K562 (cell line): ENCODE results near the gene HES5. TPM values are rescaled to one million over a fixed set of nuclear protein-coding genes. Genes with fewer than 3 reads are reported as not detected.

Source experiments
- CXXC5 ChIP-seq: fragments of 250-450 bp; sonication (Bioruptor Pico); IDR thresholded peaks from 2 replicates; pipeline ENCODE4 v1.8.0; 2022; ENCODE audit warnings: inconsistent platforms, mild to moderate bottlenecking, moderate library complexity
- DDX20 ChIP-seq: fragments of 450-650 bp; IDR thresholded peaks from 2 replicates; pipeline ENCODE4 v1.6.1; 2016; ENCODE audit warnings: missing genetic modification characterization, low read depth, mild to moderate bottlenecking, missing compliant biosample characterization, moderate library complexity
- FOXJ2 ChIP-seq: fragments of 200-800 bp; sonication (Bioruptor generic); IDR thresholded peaks from 2 replicates; pipeline ENCODE4 v1.6.1; 2016; ENCODE audit warnings: missing genetic modification characterization, missing compliant biosample characterization
- PHF20 ChIP-seq: fragments of 450-650 bp; IDR thresholded peaks from 2 replicates; pipeline ENCODE4 v1.6.1; 2018; ENCODE audit not compliant: partially characterized antibody
- PML ChIP-seq: IDR thresholded peaks from 2 replicates; pipeline ENCODE4 v1.6.1; 2012; ENCODE audit warnings: low read length, inconsistent platforms
- REST ChIP-seq, 2 experiments: fragments of 450-650 bp; formaldehyde crosslinking in 1 of 2; IDR thresholded peaks; 2 replicates each; pipeline versions ENCODE4 v1.4.0 to v1.6.1; 2014 to 2020; ENCODE audit warnings: mild to moderate bottlenecking in 2 of 2, borderline replicate concordance in 1 of 2, low read depth in 1 of 2
- RFX1 ChIP-seq: fragments of 450-650 bp; IDR thresholded peaks from 2 replicates; pipeline ENCODE4 v1.6.1; 2016; ENCODE audit warnings: mild to moderate bottlenecking, moderate library complexity
- TFAP4 ChIP-seq: sonication (generic); formaldehyde crosslinking; IDR thresholded peaks from 2 replicates; pipeline ENCODE4 v1.8.0; 2022; ENCODE audit warnings: missing genetic modification reagents, mild to moderate bottlenecking, moderate library complexity, borderline replicate concordance
- ZBTB12 ChIP-seq: fragments of 250-450 bp; sonication (Bioruptor Pico); IDR thresholded peaks from 2 replicates; pipeline ENCODE4 v1.4.0; 2020
- ZNF354B ChIP-seq: fragments of 250-450 bp; sonication (Bioruptor Pico); IDR thresholded peaks from 2 replicates; pipeline ENCODE4 v1.4.0; 2020
- polyA plus RNA-seq, 8 experiments: library from polyadenylated mRNA; depleted of rRNA in 4 of 8; stranded (reverse) in 5 of 8; unstranded in 3 of 8; fragments of >200 nt; fragmentation: Nextera tagmentation in 2 of 8; fragmentation: Illumina TruSeq in 1 of 8; extraction: Ambion mirVana in 2 of 8; extraction: Trizol in 1 of 8; gene quantifications; 2 replicates each; pipeline versions ENCODE4 v1.2.1 to v1.2.3, GENCODE V29; 2011 to 2014; ENCODE audit warnings: inconsistent platforms in 1 of 8, missing spikeins in 1 of 8
- total RNA-seq, 7 experiments: library from RNA; depleted of rRNA in 6 of 7; stranded (reverse); fragments of >200 nt in 6 of 7; fragmentation: Illumina TruSeq in 2 of 7; extraction: Trizol in 2 of 7; gene quantifications; 2 replicates each; pipeline versions ENCODE4 v1.2.1 to v1.2.3, GENCODE V29; 2011 to 2021; ENCODE audit warnings: low replicate concordance in 1 of 7
- TF ChIP-seq, protein P1 (sequence below): IDR thresholded peaks from 2 replicates; pipeline ENCODE4 v1.6.1; 2012; ENCODE audit warnings: low read depth, low read length, improper control_type of control experiment, borderline replicate concordance
- TF ChIP-seq, protein P2 (sequence below): fragments of 250-450 bp; sonication (Bioruptor Pico); IDR thresholded peaks from 2 replicates; pipeline ENCODE4 v1.4.0; 2020; ENCODE audit warnings: mild to moderate bottlenecking

The HES5 gene
- total and polyA plus RNA-seq, 9 of the 15 experiments (the other 6 are each of a cell fraction or from before 2014, with no cell fraction given): not detected

DNA sequence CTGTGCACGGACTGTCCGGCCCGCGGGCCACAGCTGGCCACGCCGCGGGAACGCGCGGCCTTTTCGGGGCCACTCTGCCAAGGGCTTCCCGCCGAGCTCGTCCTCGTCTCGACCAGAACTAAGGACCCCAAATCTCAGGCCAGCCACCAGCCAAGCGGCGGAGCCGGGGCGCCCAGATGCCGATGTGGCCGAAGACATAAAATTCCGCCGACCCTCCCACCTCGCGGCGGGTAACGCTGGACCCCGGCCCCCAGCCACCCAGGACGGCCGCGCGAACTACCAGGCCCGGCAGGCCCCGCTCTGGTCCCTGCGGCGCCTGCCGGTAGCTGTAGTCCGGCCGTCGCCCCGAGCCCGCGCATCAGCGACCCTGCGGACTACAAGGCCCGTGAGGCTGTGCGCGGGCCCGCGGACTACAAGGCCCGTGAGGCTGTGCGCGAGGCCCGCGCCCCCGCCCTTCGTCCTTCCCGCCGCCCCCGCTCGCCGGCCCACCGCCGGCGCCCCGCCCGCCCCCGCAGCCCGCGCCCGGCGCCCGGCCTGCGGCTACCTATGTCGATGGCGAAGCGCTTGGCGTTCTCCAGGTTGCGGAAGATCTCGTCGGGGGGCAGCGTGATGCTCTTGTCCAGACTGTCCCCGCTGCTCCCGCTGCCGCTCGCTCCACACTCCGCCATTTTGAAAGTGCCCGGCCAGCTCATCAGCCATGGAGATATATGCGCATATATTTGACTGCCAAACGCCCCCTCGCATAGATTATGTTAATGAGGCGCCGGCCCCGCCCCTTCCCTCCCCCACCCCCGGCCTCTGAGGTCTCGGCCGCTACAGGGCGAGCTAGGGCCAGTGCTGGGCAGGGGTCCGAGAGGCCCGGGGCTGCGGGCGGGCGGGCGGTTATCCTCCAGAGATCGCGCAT, 3.9 kb downstream of the HES5 start, which contains the start of gene PANK4 (continued):
- TF ChIP-seq REST (IDR thresholded peaks at IDR 0.05; ENCODE audit: borderline replicate concordance) (no peak), REST (CRISPR knock-in tag; IDR thresholded peaks at IDR 0.05; ENCODE audit: low read depth) (peak; percentile 74), CXXC5 (CRISPR knock-in tag) (peak; percentile 98), FOXJ2 (peak; percentile 95), TFAP4 (CRISPR knock-in tag) (peak; percentile 66; the same call in 1 of the 2 replicates), PHF20 (no peak), RFX1 (no peak), ZBTB12 (CRISPR knock-in tag) (peak; percentile 76), ZNF354B (CRISPR knock-in tag) (peak; percentile 81), DDX20 (tag) (no peak), PML (peak; percentile 42; the same call in 1 of the 2 replicates)
- TF ChIP-seq, protein P1, sequence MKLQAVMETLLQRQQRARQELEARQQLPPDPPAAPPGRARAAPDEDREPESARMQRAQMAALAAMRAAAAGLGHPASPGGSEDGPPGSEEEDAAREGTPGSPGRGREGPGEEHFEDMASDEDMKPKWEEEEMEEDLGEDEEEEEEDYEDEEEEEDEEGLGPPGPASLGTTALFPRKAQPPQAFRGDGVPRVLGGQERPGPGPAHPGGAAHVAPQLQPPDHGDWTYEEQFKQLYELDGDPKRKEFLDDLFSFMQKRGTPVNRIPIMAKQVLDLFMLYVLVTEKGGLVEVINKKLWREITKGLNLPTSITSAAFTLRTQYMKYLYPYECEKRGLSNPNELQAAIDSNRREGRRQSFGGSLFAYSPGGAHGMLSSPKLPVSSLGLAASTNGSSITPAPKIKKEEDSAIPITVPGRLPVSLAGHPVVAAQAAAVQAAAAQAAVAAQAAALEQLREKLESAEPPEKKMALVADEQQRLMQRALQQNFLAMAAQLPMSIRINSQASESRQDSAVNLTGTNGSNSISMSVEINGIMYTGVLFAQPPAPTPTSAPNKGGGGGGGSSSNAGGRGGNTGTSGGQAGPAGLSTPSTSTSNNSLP: no peak
- TF ChIP-seq, protein P2, sequence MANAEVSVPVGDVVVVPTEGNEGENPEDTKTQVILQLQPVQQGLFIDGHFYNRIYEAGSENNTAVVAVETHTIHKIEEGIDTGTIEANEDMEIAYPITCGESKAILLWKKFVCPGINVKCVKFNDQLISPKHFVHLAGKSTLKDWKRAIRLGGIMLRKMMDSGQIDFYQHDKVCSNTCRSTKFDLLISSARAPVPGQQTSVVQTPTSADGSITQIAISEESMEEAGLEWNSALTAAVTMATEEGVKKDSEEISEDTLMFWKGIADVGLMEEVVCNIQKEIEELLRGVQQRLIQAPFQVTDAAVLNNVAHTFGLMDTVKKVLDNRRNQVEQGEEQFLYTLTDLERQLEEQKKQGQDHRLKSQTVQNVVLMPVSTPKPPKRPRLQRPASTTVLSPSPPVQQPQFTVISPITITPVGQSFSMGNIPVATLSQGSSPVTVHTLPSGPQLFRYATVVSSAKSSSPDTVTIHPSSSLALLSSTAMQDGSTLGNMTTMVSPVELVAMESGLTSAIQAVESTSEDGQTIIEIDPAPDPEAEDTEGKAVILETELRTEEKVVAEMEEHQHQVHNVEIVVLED (CRISPR knock-in tag): peak; percentile 85
